ENCODE data around the gene SPTBN4. TPM values are rescaled to one million over a fixed set of nuclear protein-coding genes. Genes with fewer than 3 reads are reported as not detected.
"Not testable (repeated sequence)": the region's sequence is repeated elsewhere in the genome, so short reads cannot be mapped to it uniquely, and the experiment has no call there.

SPTBN4 gene
- total RNA-seq, 1 donor: under 0.01 TPM

GRCh38 chr19:40616941-40617340, 150.1 kb downstream of the SPTBN4 start:
- Histone ChIP-seq H3K4me3 (ENCODE audit: low read length) (no peak overlapping the region), H3K4me1 (ENCODE audit: insufficient read depth, low read length) (peaks cover 20% of the 10 kb centered on the region), H3K9me3 (ENCODE audit: low read depth, low read length) (no peaks in the 10 kb centered on the region), H3K27me3 (ENCODE audit: insufficient read depth, low read length) (no peaks in the 10 kb centered on the region)

- no peaks in the 10 kb centered on the region for H3K9me3 ChIP-seq (ENCODE audit: low read depth, low read length)
- H3K4me3 ChIP-seq (ENCODE audit: low read length): no peak overlapping the region
- H3K4me1 ChIP-seq (ENCODE audit: insufficient read depth, low read length): peaks cover 18% of the 10 kb centered on the region
- no peaks in the 10 kb centered on the region for H3K27me3 ChIP-seq (ENCODE audit: insufficient read depth, low read length)
Measured at GRCh38 chr19:40617961-40618360, 151.2 kb downstream of the SPTBN4 start.

GRCh38 chr19:40619333-40620160, 152.7 kb downstream of the SPTBN4 start:
- H3K27me3 ChIP-seq (ENCODE audit: insufficient read depth, low read length): no peaks in the 10 kb centered on the region
- no peak overlapping the region for H3K4me3 ChIP-seq (ENCODE audit: low read length)
- H3K9me3 ChIP-seq (ENCODE audit: low read depth, low read length): no peaks in the 10 kb centered on the region
- H3K4me1 ChIP-seq (ENCODE audit: insufficient read depth, low read length): peaks cover 4% of the 10 kb centered on the region

- Histone ChIP-seq H3K4me3 (ENCODE audit: low read length) (no peak overlapping the region), H3K27me3 (ENCODE audit: insufficient read depth, low read length) (no peaks in the 10 kb centered on the region), H3K9me3 (ENCODE audit: low read depth, low read length) (no peaks in the 10 kb centered on the region), H3K4me1 (ENCODE audit: insufficient read depth, low read length) (no peaks in the 10 kb centered on the region)
Measured at GRCh38 chr19:40620161-40620485, 153.3 kb downstream of the SPTBN4 start.

- Histone ChIP-seq H3K4me1 (ENCODE audit: insufficient read depth, low read length) (no peaks in the 10 kb centered on the region), H3K27me3 (ENCODE audit: insufficient read depth, low read length) (no peaks in the 10 kb centered on the region), H3K9me3 (ENCODE audit: low read depth, low read length) (no peaks in the 10 kb centered on the region), H3K4me3 (ENCODE audit: low read length) (no peak overlapping the region)
Measured at GRCh38 chr19:40621283-40621682, 154.5 kb downstream of the SPTBN4 start.

GRCh38 chr19:40621966-40622772, 155.4 kb downstream of the SPTBN4 start:
- Histone ChIP-seq H3K9me3 (ENCODE audit: low read depth, low read length) (no peaks in the 10 kb centered on the region), H3K4me3 (ENCODE audit: low read length) (no peak overlapping the region), H3K4me1 (ENCODE audit: insufficient read depth, low read length) (no peaks in the 10 kb centered on the region)

GRCh38 chr19:40622773-40623075, 155.9 kb downstream of the SPTBN4 start:
- Histone ChIP-seq H3K4me1 (ENCODE audit: insufficient read depth, low read length) (no peaks in the 10 kb centered on the region), H3K4me3 (ENCODE audit: low read length) (no peak overlapping the region)

More at GRCh38 chr19:40621966-40622772, 155.4 kb downstream of the SPTBN4 start:
- no peaks in the 10 kb centered on the region for H3K27me3 ChIP-seq (ENCODE audit: insufficient read depth, low read length)

GRCh38 chr19:40623403-40624251, 156.8 kb downstream of the SPTBN4 start:
- H3K27me3 ChIP-seq (ENCODE audit: insufficient read depth, low read length): no peaks in the 10 kb centered on the region
- H3K4me3 ChIP-seq (ENCODE audit: low read length): no peak overlapping the region
- no peaks in the 10 kb centered on the region for H3K9me3 ChIP-seq (ENCODE audit: low read depth, low read length)
- H3K4me1 ChIP-seq (ENCODE audit: insufficient read depth, low read length): no peaks in the 10 kb centered on the region

More at GRCh38 chr19:40622773-40623075, 155.9 kb downstream of the SPTBN4 start:
- Histone ChIP-seq H3K9me3 (ENCODE audit: low read depth, low read length) (no peaks in the 10 kb centered on the region), H3K27me3 (ENCODE audit: insufficient read depth, low read length) (no peaks in the 10 kb centered on the region)

GRCh38 chr19:40624369-40625153, 157.8 kb downstream of the SPTBN4 start:
- H3K27me3 ChIP-seq (ENCODE audit: insufficient read depth, low read length); H3K9me3 ChIP-seq (ENCODE audit: low read depth, low read length); H3K4me1 ChIP-seq (ENCODE audit: insufficient read depth, low read length); H3K4me3 ChIP-seq (ENCODE audit: low read length): not testable (repeated sequence)

- no peak overlapping the region for H3K4me3 ChIP-seq (ENCODE audit: low read length)
- no peaks in the 10 kb centered on the region for H3K4me1 ChIP-seq (ENCODE audit: insufficient read depth, low read length)
- no peaks in the 10 kb centered on the region for H3K27me3 ChIP-seq (ENCODE audit: insufficient read depth, low read length)
- H3K9me3 ChIP-seq (ENCODE audit: low read depth, low read length): no peaks in the 10 kb centered on the region
Measured at GRCh38 chr19:40625406-40626120, 158.8 kb downstream of the SPTBN4 start.

Other genes with a start within 250 kb of the SPTBN4 start
- 0.10 TPM for gene TTC9B, start 248.6 kb upstream of the SPTBN4 start, total RNA-seq
- not detected for gene CCNP, start 240.3 kb upstream of the SPTBN4 start, total RNA-seq
- gene AKT2, start 181.7 kb upstream of the SPTBN4 start, total RNA-seq: 109 TPM
- gene C19orf47, start 118.6 kb upstream of the SPTBN4 start, total RNA-seq: 4.7 TPM
- 119 TPM for gene PLD3, start 118.3 kb upstream of the SPTBN4 start, total RNA-seq
- gene HIPK4, start 76.8 kb upstream of the SPTBN4 start, total RNA-seq: 0.10 TPM
- 1.0 TPM for gene PRX, start 53.6 kb upstream of the SPTBN4 start, total RNA-seq
- gene SERTAD1, start 41.0 kb upstream of the SPTBN4 start, total RNA-seq: 16.1 TPM
- gene SERTAD3, start 22.7 kb upstream of the SPTBN4 start, total RNA-seq: 20.7 TPM
- gene BLVRB, start 1.3 kb upstream of the SPTBN4 start, total RNA-seq: 39.8 TPM
- gene SHKBP1, start 109.9 kb downstream of the SPTBN4 start, total RNA-seq: 55.9 TPM
- gene LTBP4, start 134.4 kb downstream of the SPTBN4 start, total RNA-seq: 16.2 TPM
- gene NUMBL, start 223.7 kb downstream of the SPTBN4 start, total RNA-seq: 3.1 TPM
- gene COQ8B, start 249.9 kb downstream of the SPTBN4 start, total RNA-seq: 11.9 TPM